Measurements from ENCODE around the gene VAV1. TPM values are rescaled to one million over a fixed set of nuclear protein-coding genes. Genes with fewer than 3 reads are reported as not detected.

VAV1 gene
- total and polyA plus RNA-seq, 10 of the 15 experiments (the other 5 are each of a cell fraction or from before 2014, with no cell fraction given) = 1.6 to 76.8 (median 40.7) TPM

GRCh38 chr19:6754136-6754535 lies 18.4 kb upstream of the VAV1 start (continued):
- no peak for TF ChIP-seq CUX1 (IDR thresholded peaks at IDR 0.05; ENCODE audit: insufficient replicate concordance, low read depth, low read length)
- TF ChIP-seq MEF2B (IDR thresholded peaks at IDR 0.05; ENCODE audit: partially characterized antibody, poor library complexity, severe bottlenecking) = no peak
- no peak for TF ChIP-seq WRNIP1 (IDR thresholded peaks at IDR 0.05; ENCODE audit: borderline replicate concordance, low read depth, low read length)
- no peak for TF ChIP-seq MTA3 (IDR thresholded peaks at IDR 0.05; ENCODE audit: borderline replicate concordance, low read length)
- TF ChIP-seq TCF7 (IDR thresholded peaks at IDR 0.05; ENCODE audit: borderline replicate concordance) = no peak
- TF ChIP-seq RELA (IDR thresholded peaks at IDR 0.05; ENCODE audit: borderline replicate concordance, partially characterized antibody) = no peak
- TF ChIP-seq BMI1 (IDR thresholded peaks at IDR 0.05; ENCODE audit: borderline replicate concordance) = no peak

All from GM12878 (cell line).